ENCODE results near the gene SUSD6.

The SUSD6 gene

GRCh38 chr14:69675245-69675583 is 63.8 kb downstream of the SUSD6 start:
- DNase-seq = no peak

GRCh38 chr14:69675877-69676416 is 64.6 kb downstream of the SUSD6 start:
- DNase-seq = no peak

GRCh38 chr14:69676723-69677122 is 65.3 kb downstream of the SUSD6 start:
- no peak for DNase-seq

GRCh38 chr14:69680297-69680696 is 68.9 kb downstream of the SUSD6 start:
- no peak for DNase-seq

GRCh38 chr14:69682136-69682535 is 70.7 kb downstream of the SUSD6 start:
- no peak for DNase-seq

GRCh38 chr14:69682621-69683263 is 71.3 kb downstream of the SUSD6 start:
- DNase-seq = no peak

- no peak for DNase-seq
Observed at GRCh38 chr14:69683971-69684370, 72.6 kb downstream of the SUSD6 start.

- DNase-seq = no peak
Observed at GRCh38 chr14:69684461-69685217, 73.2 kb downstream of the SUSD6 start.

GRCh38 chr14:69685218-69685616 is 73.8 kb downstream of the SUSD6 start:
- DNase-seq = no peak

- peak; percentile 83 for DNase-seq
Observed at GRCh38 chr14:69685716-69686115, 74.3 kb downstream of the SUSD6 start.

GRCh38 chr14:69687606-69688298 is 76.4 kb downstream of the SUSD6 start:
- peak; percentile 87 for DNase-seq

- peak; percentile 31 for DNase-seq
Observed at GRCh38 chr14:69688299-69688649, 76.9 kb downstream of the SUSD6 start.

GRCh38 chr14:69690042-69690441 is 78.6 kb downstream of the SUSD6 start:
- no peak for DNase-seq

- peak; percentile 72 for DNase-seq
Observed at GRCh38 chr14:69692594-69692993, 81.2 kb downstream of the SUSD6 start.

GRCh38 chr14:69693145-69693544 is 81.7 kb downstream of the SUSD6 start:
- peak; percentile 95 for DNase-seq

GRCh38 chr14:69693801-69694729 is 82.7 kb downstream of the SUSD6 start:
- no peak for DNase-seq

- DNase-seq = no peak
Observed at GRCh38 chr14:69694730-69695281, 83.4 kb downstream of the SUSD6 start.

GRCh38 chr14:69695322-69696203 is 84.2 kb downstream of the SUSD6 start:
- no peak for DNase-seq

GRCh38 chr14:69696204-69696527 is 84.8 kb downstream of the SUSD6 start:
- DNase-seq = no peak

GRCh38 chr14:69696633-69697557 is 85.5 kb downstream of the SUSD6 start:
- DNase-seq = no peak

All from NCI-H1694 (cell line).